Stomach (tissue), 9 donors: ENCODE data around the gene PGLYRP2. TPM values are rescaled to one million over a fixed set of nuclear protein-coding genes. Genes with fewer than 3 reads are reported as not detected.

Experiments used
- DNase-seq, 2 donors: peaks; one replicate each; pipeline versions ENCODE4 v3.0.0 to v3.0.0-alpha.2; 2013 to 2019
- H3K27ac ChIP-seq, 5 donors: fragments of 200-600 bp in 4 of 5; sonication (generic) in 4 of 5; one replicate each; pipeline ENCODE4 v1.5.1; 2013 to 2019; ENCODE audit warnings: mild to moderate bottlenecking in 1 of 5, moderate library complexity in 1 of 5
- H3K27me3 ChIP-seq, 3 donors: fragments of 200-600 bp; sonication (generic); one replicate each; pipeline ENCODE4 v1.5.1; 2017 to 2019; ENCODE audit warnings: mixed run types in 1 of 3
- H3K36me3 ChIP-seq, 4 donors: fragments of 200-600 bp; sonication (generic); 1 replicate in 3 of 4; 2 replicates in 1 of 4; pipeline ENCODE4 v1.5.1; 2016 to 2019
- H3K4me1 ChIP-seq, 4 donors: fragments of 200-600 bp; sonication (generic); one replicate each; pipeline ENCODE4 v1.5.1; 2016 to 2019
- H3K4me3 ChIP-seq, 4 donors: fragments of 200-600 bp; sonication (generic) in 3 of 4; one replicate each; pipeline ENCODE4 v1.5.1; 2016 to 2019; ENCODE audit warnings: mild to moderate bottlenecking in 1 of 4
- H3K9me3 ChIP-seq, 4 donors: fragments of 200-600 bp; sonication (generic); one replicate each; pipeline ENCODE4 v1.5.1; 2016 to 2019
- CTCF ChIP-seq, 7 experiments: fragments of 450-650 bp in 4 of 7; fragments of 200-600 bp in 3 of 7; sonication (generic) in 3 of 7; IDR thresholded peaks; one replicate each; pipeline ENCODE4 v1.5.1; 2016 to 2019; ENCODE audit warnings: antibody characterized with exemption in 7 of 7, control low read depth in 2 of 7, mild to moderate bottlenecking in 1 of 7
- EP300 ChIP-seq: sonication (generic); formaldehyde crosslinking; IDR thresholded peaks from one replicate; pipeline ENCODE4 v1.6.1; 2017; ENCODE audit warnings: antibody characterized with exemption
- POLR2A ChIP-seq, 4 donors: fragments of 450-650 bp; IDR thresholded peaks; one replicate each; pipeline ENCODE4 v1.6.1; 2016; ENCODE audit warnings: antibody characterized with exemption in 4 of 4, control low read depth in 2 of 4, mild to moderate bottlenecking in 1 of 4, moderate library complexity in 1 of 4
- POLR2AphosphoS5 ChIP-seq, 3 donors: sonication (generic); formaldehyde crosslinking; IDR thresholded peaks; one replicate each; pipeline ENCODE4 v1.6.1; 2016; ENCODE audit warnings: antibody characterized with exemption in 3 of 3
- WGBS, 5 donors: extraction: QIAGEN DNeasy Blood & Tissue Kit in 3 of 5; methylation state at CpG; one replicate each; pipeline versions ENCODE4 v1.1.5 to v1.1.7; 2013 to 2018; 5-methylcytosine and 5-hydroxymethylcytosine counted together
- intact Hi-C: fragments of 100-400 bp; cut with DNase I; formaldehyde crosslinking; loops from one replicate; pipeline ENCODE4 v1.15.1; 2023; ENCODE audit warnings: low total_unique reads
- polyA plus RNA-seq, 3 donors: library from polyadenylated mRNA; stranded (reverse); fragments of 200-250 nt; gene quantifications; one replicate each; pipeline ENCODE4 v1.2.3, GENCODE V29; 2013
- total RNA-seq, 5 donors: library from RNA; depleted of rRNA; stranded (reverse); fragments of >200 nt; gene quantifications; one replicate each; pipeline versions ENCODE4 v1.1.0 to v1.2.3, GENCODE V29; 2014 to 2016
- donor health status: healthy with polysubstance abuse.
- donor health status: Bipolar disorder and iron deficiency.
- donor health status: healthy.

The PGLYRP2 gene
- total and polyA plus RNA-seq, 8 donors: not detected

- 84 to 91% (median 88%) methylated on average over 11 to 15 of the region's 15 CpGs for WGBS, 5 donors
- peaks cover 7 to 13% (median 10%) of the 10 kb centered on the region in 4 donors for H3K4me1 ChIP-seq
- no peaks in the 10 kb centered on the region for H3K9me3 ChIP-seq
- no peak for DNase-seq
- intact Hi-C loops: no loop called here
- TF ChIP-seq POLR2AphosphoS5 (IDR thresholded peaks at IDR 0.05): no peak
- no peak for TF ChIP-seq EP300
- no peak for TF ChIP-seq CTCF (IDR thresholded peaks at IDR 0.05)
- TF ChIP-seq POLR2A (IDR thresholded peaks at IDR 0.05): no peak
- peaks cover 0 to 48% (median 8%) of the 10 kb centered on the region in 4 donors for H3K36me3 ChIP-seq
- H3K27ac ChIP-seq: no peak overlapping the region
- no peaks in the 10 kb centered on the region for H3K27me3 ChIP-seq
- no peak overlapping the region for H3K4me3 ChIP-seq
These were observed 34.6 kb downstream of the PGLYRP2 start for GRCh38 chr19:15444505-15445226.

- intact Hi-C loops: no loop called here
- no peaks in the 10 kb centered on the region for H3K9me3 ChIP-seq
- H3K27ac ChIP-seq: no peak overlapping the region
- no peak for TF ChIP-seq EP300
- TF ChIP-seq POLR2A (IDR thresholded peaks at IDR 0.05): no peak
- TF ChIP-seq POLR2AphosphoS5 (IDR thresholded peaks at IDR 0.05): no peak
- TF ChIP-seq CTCF (IDR thresholded peaks at IDR 0.05): no peak
- H3K4me3 ChIP-seq: no peak overlapping the region
- peaks cover 0 to 55% (median 14%) of the 10 kb centered on the region in 4 donors for H3K36me3 ChIP-seq
- no peaks in the 10 kb centered on the region for H3K27me3 ChIP-seq
- DNase-seq: no peak
- WGBS, 5 donors: 69 to 84% (median 80%) methylated on average over 10 of the region's 10 CpGs
- peaks cover 2 to 7% (median 5%) of the 10 kb centered on the region in 4 donors for H3K4me1 ChIP-seq
These were observed 35.5 kb downstream of the PGLYRP2 start for GRCh38 chr19:15443838-15444237.

- no peak for DNase-seq
- H3K9me3 ChIP-seq: no peaks in the 10 kb centered on the region
- TF ChIP-seq POLR2A (IDR thresholded peaks at IDR 0.05) (no peak), POLR2AphosphoS5 (IDR thresholded peaks at IDR 0.05) (no peak), CTCF (IDR thresholded peaks at IDR 0.05) (no peak), EP300 (no peak)
- 85 to 95% (median 91%) methylated on average over 3 of the region's 3 CpGs for WGBS, 5 donors
- H3K36me3 ChIP-seq: peaks cover 0 to 55% (median 15%) of the 10 kb centered on the region in 4 donors
- H3K27me3 ChIP-seq: no peaks in the 10 kb centered on the region
- intact Hi-C loops: no loop called here
- no peak overlapping the region for H3K4me3 ChIP-seq
- H3K4me1 ChIP-seq: peaks cover 0 to 5% (median 1%) of the 10 kb centered on the region in 4 donors
- no peak overlapping the region for H3K27ac ChIP-seq
These were observed 36.0 kb downstream of the PGLYRP2 start for GRCh38 chr19:15443325-15443724.

GRCh38 chr19:15442142-15442920 is 37.0 kb downstream of the PGLYRP2 start:
- Histone ChIP-seq H3K4me3 (no peak overlapping the region), H3K9me3 (no peaks in the 10 kb centered on the region), H3K36me3 (peaks cover 0 to 52% (median 15%) of the 10 kb centered on the region in 4 donors), H3K4me1 (peaks cover 2 to 14% (median 11%) of the 10 kb centered on the region in 4 donors), H3K27me3 (no peaks in the 10 kb centered on the region), H3K27ac (no peak overlapping the region)
- 80 to 92% (median 83%) methylated on average over 5 to 13 of the region's 13 CpGs for WGBS, 5 donors
- DNase-seq: no peak
- intact Hi-C loops: no loop called here
- no peak for TF ChIP-seq EP300
- TF ChIP-seq POLR2A (IDR thresholded peaks at IDR 0.05): no peak
- TF ChIP-seq POLR2AphosphoS5 (IDR thresholded peaks at IDR 0.05): no peak
- TF ChIP-seq CTCF (IDR thresholded peaks at IDR 0.05): no peak
